Breast epithelium (tissue), 4 donors: ENCODE results near the gene UNKL. TPM values are rescaled to one million over a fixed set of nuclear protein-coding genes. Genes with fewer than 3 reads are reported as not detected.

ENCODE experiments used
- DNase-seq, 2 donors: peaks; one replicate each; pipeline ENCODE4 v3.0.0-alpha.2; 2019; ENCODE audit warnings: low spot score in 2 of 2
- H3K27ac ChIP-seq, 2 donors: fragments of 200-600 bp; sonication (generic) in 1 of 2; one replicate each; pipeline ENCODE4 v1.5.1; 2016 to 2019; ENCODE audit warnings: mild to moderate bottlenecking in 1 of 2
- H3K27me3 ChIP-seq, 2 donors: fragments of 200-600 bp; sonication (generic) in 1 of 2; one replicate each; pipeline versions ENCODE4 v1.5.1 to v1.6.0; 2017 to 2019; ENCODE audit warnings: control low read depth in 1 of 2, mild to moderate bottlenecking in 1 of 2
- H3K36me3 ChIP-seq: fragments of 200-600 bp; one replicate; pipeline ENCODE4 v1.5.1; 2019
- H3K4me1 ChIP-seq, 2 donors: fragments of 200-600 bp; sonication (generic); one replicate each; pipeline ENCODE4 v1.5.1; 2016 to 2019; ENCODE audit warnings: control low read depth in 1 of 2
- H3K4me3 ChIP-seq, 3 donors: fragments of 200-600 bp; sonication (generic); 1 replicate in 2 of 3; 2 replicates in 1 of 3; pipeline ENCODE4 v1.5.1; 2016 to 2019; ENCODE audit warnings: mild to moderate bottlenecking in 3 of 3, moderate library complexity in 2 of 3
- H3K9me3 ChIP-seq, 2 donors: fragments of 200-600 bp; sonication (generic) in 1 of 2; one replicate each; pipeline ENCODE4 v1.5.1; 2016 to 2019; ENCODE audit warnings: control low read depth in 1 of 2
- CTCF ChIP-seq, 3 donors: fragments of 450-650 bp; IDR thresholded peaks; one replicate each; pipeline ENCODE4 v1.5.1; 2016 to 2017; ENCODE audit warnings: antibody characterized with exemption in 3 of 3, mild to moderate bottlenecking in 3 of 3, moderate library complexity in 3 of 3
- POLR2A ChIP-seq: fragments of 450-650 bp; IDR thresholded peaks from one replicate; pipeline ENCODE4 v1.6.1; 2016; ENCODE audit warnings: antibody characterized with exemption, mild to moderate bottlenecking, moderate library complexity
- POLR2AphosphoS5 ChIP-seq, 3 donors: sonication (generic); formaldehyde crosslinking; IDR thresholded peaks; one replicate each; pipeline ENCODE4 v1.6.1; 2017; ENCODE audit warnings: antibody characterized with exemption in 3 of 3
- intact Hi-C: fragments of 100-400 bp; cut with DNase I; formaldehyde crosslinking; loops from one replicate; pipeline ENCODE4 v1.15.1; 2023; ENCODE audit warnings: low total_unique reads
- total RNA-seq, 3 donors: library from RNA; depleted of rRNA; stranded (reverse); fragments of >200 nt; gene quantifications; one replicate each; pipeline ENCODE4 v1.1.0, GENCODE V29; 2016

UNKL gene
- total RNA-seq, 3 donors from 2014 or later, result 18.6 to 28.5 (median 27.5) TPM

- Histone ChIP-seq H3K4me1 (peaks cover 20 to 21% of the 10 kb centered on the region in 2 donors), H3K27ac (no peak overlapping the region), H3K27me3 (peaks cover 0 to 3% of the 10 kb centered on the region in 2 donors), H3K36me3 (peaks cover 6% of the 10 kb centered on the region), H3K4me3 (no peak overlapping the region), H3K9me3 (peaks cover 0 to 8% of the 10 kb centered on the region in 2 donors)
- TF ChIP-seq CTCF (IDR thresholded peaks at IDR 0.05) (no peak), POLR2AphosphoS5 (IDR thresholded peaks at IDR 0.05) (no peak), POLR2A (no peak)
- no peak for DNase-seq
- intact Hi-C loops, result no loop called here
These were observed 86.9 kb downstream of the UNKL start for GRCh38 chr16:1327619-1327947.

GRCh38 chr16:1326946-1327618 is 87.4 kb downstream of the UNKL start:
- intact Hi-C loops, result no loop called here
- Histone ChIP-seq H3K9me3 (peaks cover 0 to 8% of the 10 kb centered on the region in 2 donors), H3K27me3 (no peaks in the 10 kb centered on the region), H3K27ac (no peak overlapping the region), H3K36me3 (peaks cover 6% of the 10 kb centered on the region), H3K4me3 (no peak overlapping the region), H3K4me1 (peaks cover 15 to 16% of the 10 kb centered on the region in 2 donors)
- TF ChIP-seq POLR2A, result no peak
- TF ChIP-seq CTCF (IDR thresholded peaks at IDR 0.05), result no peak
- no peak for TF ChIP-seq POLR2AphosphoS5 (IDR thresholded peaks at IDR 0.05)
- no peak for DNase-seq

GRCh38 chr16:1326391-1326790 is 88.1 kb downstream of the UNKL start:
- Histone ChIP-seq H3K9me3 (peaks cover 0 to 8% of the 10 kb centered on the region in 2 donors), H3K27ac (no peak overlapping the region), H3K36me3 (peaks cover 6% of the 10 kb centered on the region), H3K4me1 (peaks cover 9 to 10% of the 10 kb centered on the region in 2 donors), H3K4me3 (no peak overlapping the region), H3K27me3 (no peaks in the 10 kb centered on the region)
- no peak for DNase-seq
- intact Hi-C loops, result no loop called here
- no peak for TF ChIP-seq CTCF (IDR thresholded peaks at IDR 0.05)
- TF ChIP-seq POLR2A, result no peak
- TF ChIP-seq POLR2AphosphoS5 (IDR thresholded peaks at IDR 0.05), result no peak

GRCh38 chr16:1325673-1326371 is 88.7 kb downstream of the UNKL start:
- Histone ChIP-seq H3K9me3 (peaks cover 0 to 8% of the 10 kb centered on the region in 2 donors), H3K27ac (no peak overlapping the region), H3K36me3 (peaks cover 7% of the 10 kb centered on the region), H3K4me3 (no peak overlapping the region), H3K4me1 (peaks cover 7 to 10% of the 10 kb centered on the region in 2 donors), H3K27me3 (no peaks in the 10 kb centered on the region)
- intact Hi-C loops, result no loop called here
- DNase-seq, result no peak
- no peak for TF ChIP-seq POLR2AphosphoS5 (IDR thresholded peaks at IDR 0.05)
- TF ChIP-seq POLR2A, result no peak
- no peak for TF ChIP-seq CTCF (IDR thresholded peaks at IDR 0.05)

- no peak for TF ChIP-seq POLR2AphosphoS5 (IDR thresholded peaks at IDR 0.05)
- TF ChIP-seq POLR2A, result no peak
- no peak for TF ChIP-seq CTCF (IDR thresholded peaks at IDR 0.05)
- peaks cover 13% of the 10 kb centered on the region for H3K36me3 ChIP-seq
- peaks cover 7 to 10% of the 10 kb centered on the region in 2 donors for H3K4me1 ChIP-seq
- no peaks in the 10 kb centered on the region for H3K27me3 ChIP-seq
- no peak for DNase-seq
- H3K9me3 ChIP-seq, result peaks cover 0 to 3% of the 10 kb centered on the region in 2 donors
- no peak overlapping the region for H3K4me3 ChIP-seq
- intact Hi-C loops, result no loop called here
- no peak overlapping the region for H3K27ac ChIP-seq
These were observed 89.2 kb downstream of the UNKL start for GRCh38 chr16:1325261-1325660.
